B cell (primary cell): ENCODE data around the gene PAM16.

Experiments
- EZH2 ChIP-seq: IDR thresholded peaks from 2 replicates; pipeline ENCODE4 v1.6.1; 2012; ENCODE audit warnings: borderline replicate concordance, low read depth, mild to moderate bottlenecking, moderate library complexity, low read length; ENCODE audit not compliant: insufficient read depth, poor library complexity, severe bottlenecking
- TF ChIP-seq, protein P1 (sequence below): fragments of 200-600 bp; IDR thresholded peaks from one replicate; pipeline ENCODE4 v1.8.0; 2022; ENCODE audit warnings: antibody characterized with exemption, mild to moderate bottlenecking

DNA sequence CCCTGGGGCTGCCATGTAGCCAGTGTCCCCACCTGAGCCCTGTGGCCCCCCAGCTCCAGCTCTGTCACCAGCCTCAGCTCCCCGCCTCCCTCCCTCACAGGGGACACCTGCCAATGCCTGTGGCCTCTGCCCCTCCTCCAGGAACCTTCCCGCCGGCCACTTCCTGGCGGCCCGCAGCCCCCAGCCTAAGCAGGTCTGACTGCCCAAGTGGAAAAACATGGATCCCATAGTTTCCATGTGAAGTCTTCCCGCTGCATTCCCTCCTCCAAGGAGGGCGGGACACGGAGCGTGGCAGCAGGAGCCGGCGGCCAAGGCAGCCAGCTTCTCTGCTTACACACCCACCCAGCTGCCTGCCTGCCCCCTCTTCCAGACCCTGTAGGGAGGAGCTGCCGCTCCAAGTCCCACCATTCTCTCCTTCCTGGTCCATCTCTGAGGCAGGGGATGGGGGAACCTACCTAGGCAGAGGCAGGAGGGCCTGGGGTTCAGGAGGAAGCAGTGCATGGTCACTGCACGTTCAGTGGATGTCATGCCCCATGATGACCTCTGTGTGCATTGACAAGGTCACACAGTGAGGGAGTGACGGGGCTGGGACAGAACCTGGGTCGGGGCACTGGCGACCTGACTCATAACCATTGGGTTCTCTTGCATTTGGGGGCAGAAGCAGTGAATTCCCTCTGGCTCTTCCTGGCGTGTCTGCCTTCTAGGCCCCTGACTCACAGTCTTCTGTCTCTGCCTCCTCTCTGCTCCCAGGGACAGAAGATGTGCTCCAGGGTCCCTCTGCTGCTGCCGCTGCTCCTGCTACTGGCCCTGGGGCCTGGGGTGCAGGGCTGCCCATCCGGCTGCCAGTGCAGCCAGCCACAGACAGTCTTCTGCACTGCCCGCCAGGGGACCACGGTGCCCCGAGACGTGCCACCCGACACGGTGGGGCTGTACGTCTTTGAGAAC, 29.3 kb upstream of the PAM16 start:
- no peak for TF ChIP-seq EZH2
- TF ChIP-seq, protein P1, sequence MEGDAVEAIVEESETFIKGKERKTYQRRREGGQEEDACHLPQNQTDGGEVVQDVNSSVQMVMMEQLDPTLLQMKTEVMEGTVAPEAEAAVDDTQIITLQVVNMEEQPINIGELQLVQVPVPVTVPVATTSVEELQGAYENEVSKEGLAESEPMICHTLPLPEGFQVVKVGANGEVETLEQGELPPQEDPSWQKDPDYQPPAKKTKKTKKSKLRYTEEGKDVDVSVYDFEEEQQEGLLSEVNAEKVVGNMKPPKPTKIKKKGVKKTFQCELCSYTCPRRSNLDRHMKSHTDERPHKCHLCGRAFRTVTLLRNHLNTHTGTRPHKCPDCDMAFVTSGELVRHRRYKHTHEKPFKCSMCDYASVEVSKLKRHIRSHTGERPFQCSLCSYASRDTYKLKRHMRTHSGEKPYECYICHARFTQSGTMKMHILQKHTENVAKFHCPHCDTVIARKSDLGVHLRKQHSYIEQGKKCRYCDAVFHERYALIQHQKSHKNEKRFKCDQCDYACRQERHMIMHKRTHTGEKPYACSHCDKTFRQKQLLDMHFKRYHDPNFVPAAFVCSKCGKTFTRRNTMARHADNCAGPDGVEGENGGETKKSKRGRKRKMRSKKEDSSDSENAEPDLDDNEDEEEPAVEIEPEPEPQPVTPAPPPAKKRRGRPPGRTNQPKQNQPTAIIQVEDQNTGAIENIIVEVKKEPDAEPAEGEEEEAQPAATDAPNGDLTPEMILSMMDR, result no peak
